GM10266 (cell line): ENCODE measurements around the gene CDX1.
A peak's percentile ranks its signal among the peaks of the same experiment; 100 is the strongest.

Experiments
- DNase-seq: peaks from one replicate; pipeline ENCODE4 v3.0.0; 2012; ENCODE audit errors: extremely low spot score
- TF ChIP-seq, protein P1 (sequence below): IDR thresholded peaks from 2 replicates; pipeline ENCODE4 v1.5.1; 2012; ENCODE audit warnings: mild to moderate bottlenecking, low read depth; ENCODE audit not compliant: control insufficient read depth, insufficient read depth; ENCODE audit errors: missing control alignments

Gene CDX1

DNA sequence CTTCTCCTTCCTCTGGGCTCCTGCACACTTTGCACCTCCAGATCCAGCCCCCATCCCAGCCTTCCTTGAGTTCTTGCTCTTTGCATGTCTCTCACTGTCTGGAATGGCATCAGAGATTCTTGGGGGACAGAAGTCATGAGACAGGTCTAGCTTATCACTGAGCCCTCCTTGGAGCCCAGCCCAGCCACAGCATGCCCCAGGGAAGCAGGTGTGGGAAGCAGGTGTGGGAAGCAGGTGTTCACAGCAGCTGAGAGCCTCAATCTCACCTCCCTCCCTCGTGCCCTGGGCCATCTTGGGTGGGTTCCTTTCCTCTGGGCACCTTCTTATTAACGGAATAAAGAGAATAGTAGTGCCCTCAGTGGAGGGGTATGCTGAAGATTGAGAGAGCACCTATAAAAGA lies 50.5 kb downstream of the CDX1 start:
- DNase-seq = no peak
- TF ChIP-seq, protein P1, sequence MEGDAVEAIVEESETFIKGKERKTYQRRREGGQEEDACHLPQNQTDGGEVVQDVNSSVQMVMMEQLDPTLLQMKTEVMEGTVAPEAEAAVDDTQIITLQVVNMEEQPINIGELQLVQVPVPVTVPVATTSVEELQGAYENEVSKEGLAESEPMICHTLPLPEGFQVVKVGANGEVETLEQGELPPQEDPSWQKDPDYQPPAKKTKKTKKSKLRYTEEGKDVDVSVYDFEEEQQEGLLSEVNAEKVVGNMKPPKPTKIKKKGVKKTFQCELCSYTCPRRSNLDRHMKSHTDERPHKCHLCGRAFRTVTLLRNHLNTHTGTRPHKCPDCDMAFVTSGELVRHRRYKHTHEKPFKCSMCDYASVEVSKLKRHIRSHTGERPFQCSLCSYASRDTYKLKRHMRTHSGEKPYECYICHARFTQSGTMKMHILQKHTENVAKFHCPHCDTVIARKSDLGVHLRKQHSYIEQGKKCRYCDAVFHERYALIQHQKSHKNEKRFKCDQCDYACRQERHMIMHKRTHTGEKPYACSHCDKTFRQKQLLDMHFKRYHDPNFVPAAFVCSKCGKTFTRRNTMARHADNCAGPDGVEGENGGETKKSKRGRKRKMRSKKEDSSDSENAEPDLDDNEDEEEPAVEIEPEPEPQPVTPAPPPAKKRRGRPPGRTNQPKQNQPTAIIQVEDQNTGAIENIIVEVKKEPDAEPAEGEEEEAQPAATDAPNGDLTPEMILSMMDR = no peak

DNA sequence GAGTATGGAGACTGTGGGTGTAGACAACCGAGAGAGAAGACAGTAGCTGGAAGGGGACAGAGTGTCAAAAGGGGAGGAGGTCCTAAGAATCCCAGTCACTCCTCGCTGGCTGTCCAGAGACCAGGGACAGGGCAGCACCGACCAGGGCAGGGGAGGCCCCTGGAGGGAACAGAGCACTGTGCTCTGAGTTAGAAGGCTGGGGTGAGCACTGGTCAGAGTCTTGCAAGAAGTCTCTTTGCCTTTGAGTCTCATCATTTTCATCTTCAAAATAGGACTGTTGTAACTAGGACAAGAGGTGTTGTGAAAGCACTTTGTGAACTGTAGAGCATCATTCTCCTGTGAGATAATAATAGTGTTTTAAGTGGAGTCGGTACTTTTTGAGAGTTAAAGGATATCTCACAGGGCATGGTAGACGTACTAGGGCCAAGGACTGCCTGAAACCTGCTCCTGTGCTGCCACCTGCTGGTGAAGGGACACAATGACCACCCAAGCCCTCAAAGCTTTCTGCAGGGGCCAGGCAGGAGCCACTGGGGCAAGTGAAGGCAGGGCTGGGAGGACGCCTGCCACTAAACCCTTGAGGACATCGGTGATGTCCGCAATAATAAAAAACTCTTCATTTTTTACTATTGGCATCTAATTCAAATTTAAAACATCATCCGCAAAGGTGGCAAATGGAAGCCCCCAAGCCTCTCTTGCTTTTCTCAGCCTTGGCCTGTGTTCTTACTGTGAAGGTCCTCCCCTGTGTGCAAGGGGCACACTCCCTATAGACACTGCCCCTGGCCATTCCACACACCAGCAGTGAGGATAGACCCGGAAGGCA lies 51.5 kb downstream of the CDX1 start:
- DNase-seq = peak; percentile 87
- TF ChIP-seq, protein P1 = peak; percentile 87

DNA sequence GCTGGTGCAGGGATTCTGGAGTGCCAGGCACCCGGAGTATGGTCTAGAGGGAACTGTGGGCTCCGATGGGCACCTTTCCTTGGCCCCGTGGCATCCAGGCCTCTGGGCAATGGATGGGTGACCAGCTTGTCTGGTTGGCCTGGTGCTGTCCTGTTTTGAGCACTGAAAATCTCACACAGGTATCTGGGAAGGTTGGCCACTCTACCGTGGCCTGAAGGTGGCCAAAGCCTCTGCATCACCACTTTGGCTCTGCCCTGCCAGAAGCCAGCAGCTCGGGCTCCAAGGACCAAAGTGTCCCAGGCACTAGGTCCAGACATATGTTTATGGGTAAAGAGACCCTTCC lies 52.1 kb downstream of the CDX1 start:
- no peak for DNase-seq
- TF ChIP-seq, protein P1 = no peak

DNA sequence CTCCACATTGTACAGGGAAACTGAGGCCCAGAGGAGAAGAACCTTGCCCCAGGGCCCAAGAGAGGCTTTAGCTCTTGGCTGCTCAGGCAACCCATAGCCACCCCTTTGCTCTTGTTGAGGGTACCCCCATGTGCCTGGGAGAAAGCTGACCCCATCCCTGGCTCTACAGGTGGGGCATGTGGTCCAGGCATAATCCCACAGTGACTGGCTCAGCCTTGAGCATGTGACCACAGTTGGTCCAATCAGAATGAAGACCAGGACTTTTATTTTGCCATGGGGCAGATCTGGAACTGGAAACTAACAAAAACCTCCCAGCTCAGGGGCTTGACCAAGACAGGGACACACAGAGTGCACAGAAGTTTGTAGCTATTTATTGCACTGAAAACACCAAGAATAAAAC lies 52.6 kb downstream of the CDX1 start:
- DNase-seq = no peak
- TF ChIP-seq, protein P1 = no peak

DNA sequence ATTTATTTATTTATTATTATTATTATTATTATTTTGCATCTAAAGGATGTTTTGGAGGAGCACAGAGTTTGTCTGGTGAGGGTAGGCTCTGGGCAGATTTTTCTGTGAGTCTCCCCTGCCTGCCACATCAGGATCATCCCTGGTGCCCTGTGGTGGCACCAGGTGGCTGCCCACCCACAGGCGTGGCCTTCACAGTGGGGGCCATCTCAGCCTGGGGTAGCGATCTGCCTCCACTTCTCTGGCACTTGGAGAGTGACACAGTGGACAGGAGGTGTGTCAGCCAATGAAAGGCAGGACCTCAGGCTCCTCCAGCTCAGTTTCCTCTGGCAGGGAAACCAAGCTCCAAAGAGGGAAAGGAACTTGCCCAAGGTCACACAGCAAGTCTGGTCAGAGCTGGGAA lies 53.3 kb downstream of the CDX1 start:
- TF ChIP-seq, protein P1 = no peak
- DNase-seq = no peak

DNA sequence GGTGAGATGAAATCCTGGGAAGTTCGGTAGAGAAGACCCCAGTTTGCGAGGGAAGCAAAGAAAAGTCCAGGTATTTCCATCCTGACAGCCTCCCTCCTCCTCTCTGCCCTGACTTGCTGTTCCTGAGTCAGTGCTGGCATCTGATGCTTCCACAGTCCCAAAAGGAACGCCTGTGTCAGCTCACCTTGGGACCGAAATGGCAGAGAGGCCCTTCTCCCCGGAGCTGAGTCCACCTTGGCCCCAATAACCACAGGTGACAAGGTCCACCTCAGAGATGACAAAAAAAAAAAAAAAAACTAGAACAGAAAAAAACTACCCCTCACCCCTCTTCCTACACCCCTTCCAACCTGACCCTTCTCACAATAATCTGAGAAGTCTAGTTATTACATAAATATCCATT lies 54.9 kb downstream of the CDX1 start:
- TF ChIP-seq, protein P1 = no peak

DNA sequence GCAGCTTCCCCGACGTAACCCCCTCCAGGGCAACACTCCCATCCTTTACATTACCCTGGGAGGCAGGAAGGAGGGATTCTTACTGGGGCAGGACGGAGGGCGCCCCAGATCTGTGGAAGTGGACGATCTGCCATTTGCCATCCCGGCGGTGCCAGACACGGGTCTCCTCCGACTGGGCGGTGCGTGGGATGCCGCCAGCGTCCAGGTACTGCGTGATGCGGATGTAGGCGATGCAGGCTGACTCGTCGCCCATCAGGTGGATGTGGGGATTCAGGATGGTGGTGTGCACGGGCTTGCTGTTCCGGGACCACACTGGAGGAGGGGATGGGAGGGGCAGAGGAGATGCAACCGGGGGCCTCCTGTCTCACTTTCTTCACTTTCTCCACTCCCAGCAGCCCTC lies 56.3 kb downstream of the CDX1 start:
- TF ChIP-seq, protein P1 = no peak

More for the DNA sequence above, 54.9 kb downstream of the CDX1 start:
- no peak for DNase-seq

More for the DNA sequence above, 56.3 kb downstream of the CDX1 start:
- DNase-seq = no peak
